Left ventricle myocardium inferior (tissue), 1 donor: Measurements from ENCODE around the gene KCNK7. TPM values are rescaled to one million over a fixed set of nuclear protein-coding genes. Genes with fewer than 3 reads are reported as not detected.

Experiments used
- DNase-seq: peaks from one replicate; pipeline ENCODE4 v3.0.0-alpha.2; 2020
- H3K27ac ChIP-seq: fragments of 200-600 bp; replicated peaks from 2 replicates; pipeline ENCODE4 v1.8.0; 2021
- H3K27me3 ChIP-seq: fragments of 200-600 bp; 2 replicates; pipeline ENCODE4 v1.8.0; 2021; ENCODE audit warnings: low read depth
- H3K36me3 ChIP-seq: fragments of 200-600 bp; 2 replicates; pipeline ENCODE4 v1.8.0; 2021
- H3K4me1 ChIP-seq: fragments of 200-600 bp; 2 replicates; pipeline ENCODE4 v1.8.0; 2021
- H3K4me3 ChIP-seq: fragments of 200-600 bp; 2 replicates; pipeline ENCODE4 v1.8.0; 2021; ENCODE audit warnings: mild to moderate bottlenecking, moderate library complexity
- H3K9me3 ChIP-seq: fragments of 200-600 bp; replicated peaks from 2 replicates; pipeline ENCODE4 v1.8.0; 2021
- CTCF ChIP-seq: fragments of 200-600 bp; IDR thresholded peaks from 2 replicates; pipeline ENCODE4 v1.8.0; 2021; ENCODE audit warnings: antibody characterized with exemption, mild to moderate bottlenecking, borderline replicate concordance
- intact Hi-C: fragments of 100-400 bp; cut with micrococcal nuclease; formaldehyde crosslinking; loops from one replicate; pipeline ENCODE4 v1.11.0; 2022
- total RNA-seq: library from RNA; stranded (reverse); fragmentation: NEBNext Ultra II Directional; extraction: Animal tissue kit (Norgen Biotek cat#: 25700); gene quantifications from one replicate; pipeline ENCODE4 v1.2.1, GENCODE V29; 2021
- donor health status: DM: no; HTN: yes; CAD: no; lungs with severe emphysema.

KCNK7 gene
- total RNA-seq, 1 donor from 2014 or later: 0.85 TPM

GRCh38 chr11:65586676-65587075, 8.9 kb downstream of the KCNK7 start:
- no peak for TF ChIP-seq CTCF
- peak overlapping the region; percentile 34 for H3K4me3 ChIP-seq
- H3K4me1 ChIP-seq: peaks cover 65% of the 10 kb centered on the region
- DNase-seq: no peak
- intact Hi-C loops: no loop called here
- H3K9me3 ChIP-seq: no peaks in the 10 kb centered on the region
- peak overlapping the region; percentile 91 for H3K27ac ChIP-seq
- peaks cover 40% of the 10 kb centered on the region for H3K36me3 ChIP-seq
- H3K27me3 ChIP-seq: peaks cover 13% of the 10 kb centered on the region

GRCh38 chr11:65586247-65586630, 9.4 kb downstream of the KCNK7 start:
- Histone ChIP-seq H3K9me3 (no peaks in the 10 kb centered on the region), H3K36me3 (peaks cover 40% of the 10 kb centered on the region), H3K27ac (peak overlapping the region; percentile 91), H3K4me3 (peak overlapping the region; percentile 34), H3K4me1 (peaks cover 61% of the 10 kb centered on the region), H3K27me3 (peaks cover 13% of the 10 kb centered on the region)
- intact Hi-C loops: no loop called here
- no peak for DNase-seq
- TF ChIP-seq CTCF: no peak

GRCh38 chr11:65585396-65586246, 10.0 kb downstream of the KCNK7 start:
- no peak overlapping the region for H3K4me3 ChIP-seq
- peaks cover 13% of the 10 kb centered on the region for H3K27me3 ChIP-seq
- H3K9me3 ChIP-seq: no peaks in the 10 kb centered on the region
- DNase-seq: no peak
- H3K4me1 ChIP-seq: peaks cover 58% of the 10 kb centered on the region
- intact Hi-C loops: no loop called here
- H3K27ac ChIP-seq: peak overlapping the region; percentile 91
- no peak for TF ChIP-seq CTCF
- H3K36me3 ChIP-seq: peaks cover 40% of the 10 kb centered on the region

- peaks cover 13% of the 10 kb centered on the region for H3K27me3 ChIP-seq
- peaks cover 42% of the 10 kb centered on the region for H3K36me3 ChIP-seq
- no peak overlapping the region for H3K4me3 ChIP-seq
- DNase-seq: no peak
- H3K4me1 ChIP-seq: peaks cover 49% of the 10 kb centered on the region
- H3K9me3 ChIP-seq: no peaks in the 10 kb centered on the region
- no peak for TF ChIP-seq CTCF
- intact Hi-C loops: no loop called here
- H3K27ac ChIP-seq: no peak overlapping the region
Observed at GRCh38 chr11:65584723-65585171, 10.9 kb downstream of the KCNK7 start.

GRCh38 chr11:65584106-65584505, 11.5 kb downstream of the KCNK7 start:
- TF ChIP-seq CTCF: no peak
- intact Hi-C loops: no loop called here
- peaks cover 43% of the 10 kb centered on the region for H3K4me1 ChIP-seq
- H3K36me3 ChIP-seq: peaks cover 48% of the 10 kb centered on the region
- H3K4me3 ChIP-seq: no peak overlapping the region
- DNase-seq: no peak
- no peaks in the 10 kb centered on the region for H3K9me3 ChIP-seq
- no peak overlapping the region for H3K27ac ChIP-seq
- peaks cover 13% of the 10 kb centered on the region for H3K27me3 ChIP-seq
